ENCODE data around the gene KIAA1549. TPM values are rescaled to one million over a fixed set of nuclear protein-coding genes. Genes with fewer than 3 reads are reported as not detected.

The KIAA1549 gene
- total RNA-seq, 3 donors from 2014 or later, result 2.0 to 4.2 (median 2.1) TPM

- Histone ChIP-seq H3K9me3 (no peaks in the 10 kb centered on the region), H3K4me1 (ENCODE audit: low read depth) (no peaks in the 10 kb centered on the region), H3K4me3 (no peak overlapping the region), H3K36me3 (ENCODE audit: low read depth) (no peaks in the 10 kb centered on the region)
- no peak for ATAC-seq
- intact Hi-C loops (cut with DNase I, micrococcal nuclease), result no loop called here
- no peak for TF ChIP-seq CTCF (IDR thresholded peaks at IDR 0.05)
- DNase-seq, result no peak
These were observed 62.4 kb downstream of the KIAA1549 start for GRCh38 chr7:138918756-138919155.

GRCh38 chr7:138918176-138918575, 63.0 kb downstream of the KIAA1549 start:
- Histone ChIP-seq H3K9me3 (no peaks in the 10 kb centered on the region), H3K4me1 (ENCODE audit: low read depth) (no peaks in the 10 kb centered on the region), H3K36me3 (ENCODE audit: low read depth) (no peaks in the 10 kb centered on the region), H3K4me3 (no peak overlapping the region)
- ATAC-seq (no peak), DNase-seq (no peak)
- TF ChIP-seq CTCF (IDR thresholded peaks at IDR 0.05), result no peak
- intact Hi-C loops (cut with DNase I, micrococcal nuclease), result no loop called here

- no peak for ATAC-seq
These were observed 63.4 kb downstream of the KIAA1549 start for GRCh38 chr7:138917771-138918170.

GRCh38 chr7:138916731-138917130, 64.5 kb downstream of the KIAA1549 start:
- intact Hi-C loops (cut with DNase I, micrococcal nuclease), result no loop called here
- DNase-seq (no peak), ATAC-seq (no peak)
- H3K36me3 ChIP-seq (ENCODE audit: low read depth), result no peaks in the 10 kb centered on the region
- H3K9me3 ChIP-seq, result no peaks in the 10 kb centered on the region
- no peaks in the 10 kb centered on the region for H3K4me1 ChIP-seq (ENCODE audit: low read depth)
- no peak for TF ChIP-seq CTCF (IDR thresholded peaks at IDR 0.05)
- H3K4me3 ChIP-seq, result no peak overlapping the region

More at GRCh38 chr7:138917771-138918170, 63.4 kb downstream of the KIAA1549 start:
- Histone ChIP-seq H3K9me3 (no peaks in the 10 kb centered on the region), H3K4me1 (ENCODE audit: low read depth) (no peaks in the 10 kb centered on the region), H3K4me3 (no peak overlapping the region), H3K36me3 (ENCODE audit: low read depth) (no peaks in the 10 kb centered on the region)
- TF ChIP-seq CTCF (IDR thresholded peaks at IDR 0.05), result no peak
- intact Hi-C loops (cut with DNase I, micrococcal nuclease), result no loop called here
- no peak for DNase-seq

- Histone ChIP-seq H3K9me3 (no peaks in the 10 kb centered on the region), H3K4me3 (no peak overlapping the region), H3K36me3 (ENCODE audit: low read depth) (no peaks in the 10 kb centered on the region), H3K4me1 (ENCODE audit: low read depth) (no peaks in the 10 kb centered on the region)
- DNase-seq, result no peak
- intact Hi-C loops (cut with DNase I, micrococcal nuclease), result no loop called here
- no peak for TF ChIP-seq CTCF (IDR thresholded peaks at IDR 0.05)
- ATAC-seq, result no peak
These were observed 64.9 kb downstream of the KIAA1549 start for GRCh38 chr7:138916275-138916674.

GRCh38 chr7:138913783-138914182, 67.4 kb downstream of the KIAA1549 start:
- no peak for DNase-seq
- H3K4me1 ChIP-seq (ENCODE audit: low read depth), result no peaks in the 10 kb centered on the region
- TF ChIP-seq CTCF (IDR thresholded peaks at IDR 0.05), result no peak
- intact Hi-C loops (cut with DNase I, micrococcal nuclease), result no loop called here
- no peak for ATAC-seq
- H3K4me3 ChIP-seq, result no peak overlapping the region
- no peaks in the 10 kb centered on the region for H3K9me3 ChIP-seq
- H3K36me3 ChIP-seq (ENCODE audit: low read depth), result no peaks in the 10 kb centered on the region

Measured in mucosa of descending colon (tissue), 3 donors.